Subcutaneous abdominal adipose tissue (tissue), 5 donors: ENCODE data around the gene TTLL1.
"Not testable (repeated sequence)": the region's sequence is repeated elsewhere in the genome, so short reads cannot be mapped to it uniquely, and the experiment has no call there.

Experiments
- H3K27ac ChIP-seq: one replicate; pipeline ENCODE4 v1.7.0; 2013; ENCODE audit warnings: low read depth, mild to moderate bottlenecking, inconsistent platforms, low read length, moderate library complexity
- H3K27me3 ChIP-seq, 5 donors: one replicate each; pipeline ENCODE4 v1.7.0; 2013; ENCODE audit warnings: low read length in 5 of 5, inconsistent platforms in 1 of 5; ENCODE audit not compliant: control insufficient read depth in 5 of 5, insufficient read depth in 4 of 5
- H3K36me3 ChIP-seq, 5 donors: one replicate each; pipeline ENCODE4 v1.7.0; 2013; ENCODE audit warnings: low read length in 5 of 5; ENCODE audit not compliant: control insufficient read depth in 5 of 5, insufficient read depth in 5 of 5
- H3K4me1 ChIP-seq, 5 donors: one replicate each; pipeline ENCODE4 v1.7.0; 2013; ENCODE audit warnings: low read length in 5 of 5, mild to moderate bottlenecking in 3 of 5, moderate library complexity in 1 of 5; ENCODE audit not compliant: control insufficient read depth in 5 of 5, insufficient read depth in 5 of 5
- H3K4me3 ChIP-seq, 5 donors: one replicate each; pipeline ENCODE4 v1.7.0; 2013; ENCODE audit warnings: low read length in 5 of 5, low read depth in 1 of 5
- H3K9ac ChIP-seq, 5 donors: one replicate each; pipeline ENCODE4 v1.7.0; 2013; ENCODE audit warnings: low read length in 5 of 5, mild to moderate bottlenecking in 4 of 5, moderate library complexity in 3 of 5
- H3K9me3 ChIP-seq, 5 donors: one replicate each; pipeline ENCODE4 v1.7.0; 2013; ENCODE audit warnings: low read length in 5 of 5; ENCODE audit not compliant: control insufficient read depth in 5 of 5
- donor health status: healthy.
- donor health status: healthy.
- donor health status: healthy.
- donor health status: healthy.
- donor health status: healthy.

Gene TTLL1

GRCh38 chr22:43110444-43110926 is 21.3 kb upstream of the TTLL1 start, which contains the start of gene BIK:
BIK (plus strand) TSS chr22:43110750; CDS start chr22:43124023, 13,273 bp downstream.
- Histone ChIP-seq H3K27ac (no peak within 1 kb of the TSS), H3K27me3 (peaks cover 8 to 26% (median 25%) of the 10 kb centered on the region in 5 donors), H3K9me3 (no peaks in the 10 kb centered on the region), H3K4me1 (peaks cover 0 to 26% (median 15%) of the 10 kb centered on the region in 5 donors), H3K36me3 (no peaks in the 10 kb centered on the region), H3K4me3 (peak within 1 kb of the TSS; percentile 45 to 75 (median 59)), H3K9ac (peak within 1 kb of the TSS in 3 of 5 donors; percentile 53 to 62 (median 55))

GRCh38 chr22:43109921-43110443 is 20.8 kb upstream of the TTLL1 start:
- Histone ChIP-seq H3K27ac (no peak overlapping the region), H3K36me3 (no peaks in the 10 kb centered on the region), H3K9ac (peak overlapping the region in 2 of 5 donors; percentile 41 to 53), H3K4me3 (peak overlapping the region; percentile 45 to 75 (median 59)), H3K27me3 (peaks cover 8 to 26% (median 23%) of the 10 kb centered on the region in 5 donors), H3K9me3 (no peaks in the 10 kb centered on the region), H3K4me1 (peaks cover 0 to 26% (median 15%) of the 10 kb centered on the region in 5 donors)

DNA sequence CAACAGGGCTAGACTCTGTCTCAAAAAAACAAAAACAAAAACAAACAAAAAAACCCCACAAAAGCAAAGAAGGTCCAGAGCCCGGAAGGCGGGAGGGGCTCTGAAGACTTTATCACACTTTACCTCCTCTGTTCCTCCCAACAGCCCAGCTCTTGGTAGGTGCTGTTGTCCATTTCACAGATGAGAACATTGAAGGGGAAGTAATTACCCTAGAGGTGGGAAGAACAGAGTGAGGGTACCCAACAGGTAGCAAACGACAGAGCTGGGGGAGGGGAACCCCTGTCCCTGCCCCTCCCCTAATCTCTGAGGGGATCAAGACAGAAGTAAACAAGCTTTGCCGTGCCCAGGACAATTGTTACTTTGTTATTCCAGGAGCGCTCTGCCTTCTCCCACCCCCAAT is 20.3 kb upstream of the TTLL1 start:
- no peaks in the 10 kb centered on the region for H3K36me3 ChIP-seq
- peaks cover 8 to 26% (median 19%) of the 10 kb centered on the region in 5 donors for H3K27me3 ChIP-seq
- H3K4me3 ChIP-seq, result no peak overlapping the region
- H3K9ac ChIP-seq, result no peak overlapping the region
- no peak overlapping the region for H3K27ac ChIP-seq
- H3K4me1 ChIP-seq, result peaks cover 0 to 26% (median 15%) of the 10 kb centered on the region in 5 donors
- no peaks in the 10 kb centered on the region for H3K9me3 ChIP-seq

DNA sequence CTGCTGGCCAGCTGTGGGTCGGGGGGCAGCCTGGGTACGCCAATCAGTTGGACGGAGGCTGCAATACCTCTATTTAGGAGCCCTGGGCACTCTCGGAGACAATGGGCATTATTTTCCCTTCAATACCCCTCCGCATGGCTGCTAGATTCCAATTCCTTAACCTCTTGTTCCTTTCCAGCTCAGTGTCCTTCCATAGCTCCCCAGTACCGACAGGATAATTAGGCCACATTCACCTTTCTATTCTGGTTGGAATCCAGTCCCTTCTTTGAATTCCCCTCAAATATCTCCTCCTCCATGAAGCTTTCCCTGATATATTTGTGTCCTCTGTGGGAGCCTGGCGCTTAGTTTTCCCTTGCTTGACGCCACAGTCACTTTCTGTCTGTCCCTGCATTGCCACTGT is 17.1 kb upstream of the TTLL1 start:
- Histone ChIP-seq H3K9me3 (no peaks in the 10 kb centered on the region), H3K27me3 (peaks cover 2 to 10% (median 7%) of the 10 kb centered on the region in 5 donors), H3K4me3 (no peak overlapping the region), H3K9ac (no peak overlapping the region), H3K27ac (no peak overlapping the region), H3K36me3 (no peaks in the 10 kb centered on the region), H3K4me1 (peaks cover 0 to 16% (median 12%) of the 10 kb centered on the region in 5 donors)

GRCh38 chr22:43104950-43105349 is 15.8 kb upstream of the TTLL1 start:
- H3K27ac ChIP-seq, H3K4me1 ChIP-seq, H3K4me3 ChIP-seq: not testable (repeated sequence)

DNA sequence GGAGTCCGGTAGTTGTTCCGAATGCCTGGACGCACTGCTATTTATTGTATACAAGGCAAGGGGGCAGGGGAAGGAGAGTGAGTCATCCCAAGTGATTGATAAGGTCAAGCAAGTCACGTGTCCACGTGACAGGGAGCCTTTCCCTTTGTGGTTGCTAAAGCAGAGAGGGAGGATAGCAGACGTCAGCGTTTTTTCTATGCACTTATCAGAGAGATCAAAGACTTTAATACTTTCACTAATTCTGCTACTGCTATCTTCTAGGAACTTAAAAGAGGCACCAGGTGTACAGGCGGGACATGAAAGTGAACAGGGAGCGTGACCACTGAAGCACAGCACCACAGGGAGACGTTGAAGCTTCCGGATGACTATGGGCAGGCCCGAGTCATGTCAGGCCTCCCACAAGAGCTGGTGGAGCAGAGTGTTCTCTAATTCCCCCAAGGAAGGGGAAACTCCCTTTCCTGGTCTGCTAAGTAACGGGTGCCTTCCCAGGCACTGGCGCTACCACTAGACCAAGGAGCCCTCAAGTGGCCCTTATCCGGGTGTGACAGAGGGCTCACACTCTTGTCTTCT is 14.9 kb upstream of the TTLL1 start:
- H3K4me1 ChIP-seq, H3K27ac ChIP-seq: not testable (repeated sequence)

More at GRCh38 chr22:43104950-43105349, 15.8 kb upstream of the TTLL1 start:
- H3K36me3 ChIP-seq, H3K27me3 ChIP-seq, H3K9me3 ChIP-seq, H3K9ac ChIP-seq: not testable (repeated sequence)

DNA sequence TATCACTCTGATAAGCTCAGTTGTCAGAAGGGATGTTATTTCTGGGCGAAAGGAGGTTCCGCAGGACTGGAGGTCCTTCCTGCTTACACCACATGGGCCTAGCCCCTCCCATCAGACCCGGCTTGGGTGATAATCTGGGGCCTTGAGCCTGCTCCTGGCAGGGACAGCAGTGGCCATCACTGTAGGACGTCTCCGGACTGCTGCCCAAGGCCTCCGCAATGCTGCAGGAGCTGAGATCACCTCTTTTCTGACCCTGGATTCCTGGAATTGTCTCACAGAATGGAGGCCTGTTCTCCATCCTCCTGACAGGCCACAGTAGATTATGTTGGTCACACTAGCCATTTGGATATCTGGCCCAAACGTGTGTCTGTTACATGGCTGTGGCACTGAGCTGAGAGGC is 12.1 kb upstream of the TTLL1 start:
- Histone ChIP-seq H3K36me3 (no peaks in the 10 kb centered on the region), H3K27ac (no peak overlapping the region)

More for the DNA sequence above, 14.9 kb upstream of the TTLL1 start:
- not testable (repeated sequence) for H3K9ac ChIP-seq, H3K36me3 ChIP-seq, H3K4me3 ChIP-seq, H3K9me3 ChIP-seq, H3K27me3 ChIP-seq

DNA sequence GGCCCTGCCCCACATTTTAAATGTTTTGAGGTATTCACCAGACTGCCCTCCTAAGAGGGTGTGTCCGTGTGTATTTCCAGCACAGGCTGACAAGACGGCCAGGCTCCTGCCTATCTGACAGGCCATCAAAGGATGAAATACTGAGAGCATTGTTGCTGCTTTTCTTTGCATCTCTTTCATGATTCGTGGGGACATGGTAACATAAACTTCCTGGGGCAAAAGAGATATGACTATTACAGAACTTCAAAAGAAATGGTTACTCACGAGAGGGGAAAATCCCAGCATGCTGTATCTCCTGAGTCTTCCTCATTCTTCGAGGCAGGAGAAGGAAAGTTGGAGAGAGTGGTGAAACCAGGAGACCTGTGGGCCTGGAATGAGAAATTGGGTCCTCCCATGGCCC is 11.0 kb upstream of the TTLL1 start:
- H3K9ac ChIP-seq, result no peak overlapping the region
- no peaks in the 10 kb centered on the region for H3K27me3 ChIP-seq
- no peaks in the 10 kb centered on the region for H3K36me3 ChIP-seq
- no peak overlapping the region for H3K4me3 ChIP-seq
- H3K27ac ChIP-seq, result no peak overlapping the region
- peaks cover 0 to 3% (median 0%) of the 10 kb centered on the region in 5 donors for H3K4me1 ChIP-seq
- H3K9me3 ChIP-seq, result peaks cover 0 to 10% (median 6%) of the 10 kb centered on the region in 5 donors

More for the DNA sequence above, 12.1 kb upstream of the TTLL1 start:
- H3K9me3 ChIP-seq, result peaks cover 0 to 8% (median 5%) of the 10 kb centered on the region in 5 donors
- H3K4me3 ChIP-seq, result no peak overlapping the region
- no peaks in the 10 kb centered on the region for H3K27me3 ChIP-seq
- H3K9ac ChIP-seq, result no peak overlapping the region
- peaks cover 0 to 3% (median 0%) of the 10 kb centered on the region in 5 donors for H3K4me1 ChIP-seq

DNA sequence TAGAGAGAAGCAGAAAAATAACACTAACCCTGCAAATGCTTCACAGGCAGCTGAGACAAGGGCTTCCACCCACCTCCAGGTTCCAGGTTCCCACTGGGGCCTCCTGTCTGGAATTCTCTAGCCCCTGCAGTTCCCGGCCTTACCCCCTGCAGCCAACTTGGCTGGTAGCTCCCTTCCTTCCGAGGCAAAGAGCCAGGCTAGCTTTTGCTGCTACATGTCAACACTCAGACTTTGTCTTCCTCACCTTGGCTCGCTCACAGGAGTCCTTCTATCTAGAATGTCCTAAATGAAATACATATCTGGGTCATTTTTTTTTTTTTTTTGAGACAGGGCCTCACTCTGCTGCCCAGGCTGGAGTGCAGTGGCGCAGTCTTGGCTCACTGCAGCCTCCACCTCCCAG is 9.9 kb upstream of the TTLL1 start:
- Histone ChIP-seq H3K4me3 (no peak overlapping the region), H3K36me3 (no peaks in the 10 kb centered on the region), H3K4me1 (peaks cover 0 to 1% (median 0%) of the 10 kb centered on the region in 5 donors), H3K27ac (no peak overlapping the region), H3K27me3 (no peaks in the 10 kb centered on the region), H3K9me3 (peaks cover 0 to 10% (median 6%) of the 10 kb centered on the region in 5 donors), H3K9ac (no peak overlapping the region)

- no peak overlapping the region for H3K4me3 ChIP-seq
- no peaks in the 10 kb centered on the region for H3K36me3 ChIP-seq
- no peaks in the 10 kb centered on the region for H3K27me3 ChIP-seq
- no peak overlapping the region for H3K27ac ChIP-seq
- no peaks in the 10 kb centered on the region for H3K4me1 ChIP-seq
- H3K9ac ChIP-seq, result no peak overlapping the region
- peaks cover 0 to 10% (median 6%) of the 10 kb centered on the region in 5 donors for H3K9me3 ChIP-seq
Measured at GRCh38 chr22:43098356-43098755, 9.2 kb upstream of the TTLL1 start.
